ENCODE results near the gene TADA1. TPM values are rescaled to one million over a fixed set of nuclear protein-coding genes. Genes with fewer than 3 reads are reported as not detected.

TADA1 gene
- total and polyA plus RNA-seq, 11 donors, result 5.6 to 10.8 (median 9.3) TPM

- 81 to 87% (median 83%) methylated on average over 3 of the region's 3 CpGs for WGBS, 4 donors
- H3K27me3 ChIP-seq, result peaks cover 0 to 15% (median 2%) of the 10 kb centered on the region in 9 donors
These were observed 38.0 kb upstream of the TADA1 start for GRCh38 chr1:166914111-166914510.

DNA sequence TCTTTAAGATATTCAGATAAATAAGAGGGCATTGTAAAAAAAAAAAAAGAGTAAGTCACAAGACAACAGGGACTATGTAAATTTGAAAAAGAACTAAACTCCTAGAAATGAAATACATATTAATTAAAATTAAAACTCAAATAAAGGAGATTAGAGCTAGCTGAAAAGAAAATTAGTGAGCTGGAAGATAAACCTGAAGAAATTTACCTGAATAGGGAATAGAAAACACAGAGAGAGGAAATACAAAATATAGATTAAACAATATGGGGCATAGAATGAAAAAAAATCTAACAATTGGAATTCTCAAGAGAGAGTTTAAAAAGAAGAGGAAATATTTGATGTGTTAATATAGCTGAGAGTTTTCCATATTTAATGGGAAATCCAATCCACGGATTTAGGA lies 35.6 kb upstream of the TADA1 start:
- WGBS, 4 donors, result 82 to 88% (median 85%) methylated on average over 1 of the region's 1 CpG
- Histone ChIP-seq H3K27ac (no peak overlapping the region), H3K27me3 (peaks cover 0 to under 1% (median 0%) of the 10 kb centered on the region in 9 donors), H3K9me3 (peaks cover 0 to 13% (median 0%) of the 10 kb centered on the region in 12 donors), H3K4me3 (no peak overlapping the region), H3K4me1 (no peaks in the 10 kb centered on the region), H3K36me3 (no peaks in the 10 kb centered on the region)
- TF ChIP-seq CTCF (IDR thresholded peaks at IDR 0.05), result no peak
- TF ChIP-seq POLR2A (IDR thresholded peaks at IDR 0.05), result no peak
- intact Hi-C loops (cut with DNase I), result loop anchor here in 4 of 10 donors (2.0 kb wide), 3 partner anchors 27 to 147 kb away; no protein-coding TSS in a partner anchor
- DNase-seq (no peak), ATAC-seq (no peak)

More at GRCh38 chr1:166914111-166914510, 38.0 kb upstream of the TADA1 start:
- no peak for ATAC-seq
- peaks cover 0 to 13% (median 0%) of the 10 kb centered on the region in 12 donors for H3K9me3 ChIP-seq
- DNase-seq, result no peak
- peaks cover 0 to 8% (median 0%) of the 10 kb centered on the region in 12 donors for H3K4me1 ChIP-seq
- TF ChIP-seq POLR2A (IDR thresholded peaks at IDR 0.05) (no peak), CTCF (IDR thresholded peaks at IDR 0.05) (no peak)
- no peaks in the 10 kb centered on the region for H3K36me3 ChIP-seq
- H3K27ac ChIP-seq, result no peak overlapping the region
- intact Hi-C loops (cut with DNase I), result no loop called here
- no peak overlapping the region for H3K4me3 ChIP-seq

DNA sequence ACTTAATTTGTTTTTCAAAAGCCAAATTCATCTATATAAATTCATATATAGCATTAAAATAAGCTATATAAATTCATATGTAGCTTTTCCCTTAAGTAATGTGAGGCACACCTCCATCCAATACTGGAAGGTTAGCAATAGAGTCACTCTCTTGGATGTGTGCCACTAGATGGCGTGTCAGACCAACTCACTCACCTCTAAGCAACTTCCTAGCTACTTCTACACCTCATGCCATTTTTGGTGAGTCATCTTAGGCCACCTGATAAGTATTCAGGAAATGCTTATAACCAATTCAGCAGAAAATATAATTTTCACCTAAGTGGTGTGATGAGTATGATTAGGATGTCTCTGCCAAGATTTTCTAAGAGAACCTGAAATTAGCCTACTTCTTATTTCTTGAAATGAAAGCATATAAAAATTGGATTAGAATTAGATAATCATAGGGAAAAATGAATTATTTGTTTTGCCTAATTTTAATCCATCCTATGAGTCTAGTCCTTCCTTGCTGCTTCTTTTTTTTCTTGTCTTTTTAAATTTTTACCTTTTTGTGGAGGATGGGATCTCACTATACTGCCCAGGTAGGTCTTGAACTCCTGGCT lies 34.4 kb upstream of the TADA1 start:
- Histone ChIP-seq H3K9me3 (peaks cover 0 to 13% (median 0%) of the 10 kb centered on the region in 12 donors), H3K4me3 (no peak overlapping the region), H3K36me3 (no peaks in the 10 kb centered on the region), H3K27ac (no peak overlapping the region), H3K4me1 (no peaks in the 10 kb centered on the region), H3K27me3 (no peaks in the 10 kb centered on the region)
- intact Hi-C loops (cut with DNase I), result loop anchor here in 6 of 10 donors (1.0 to 2.0 kb wide), 5 partner anchors 26 to 149 kb away; no protein-coding TSS in a partner anchor
- ATAC-seq (peak; percentile 84 to 94 (median 92)), DNase-seq (peak in 4 of 5 donors; percentile 51 to 58 (median 56))
- TF ChIP-seq POLR2A (IDR thresholded peaks at IDR 0.05), result no peak
- TF ChIP-seq CTCF (IDR thresholded peaks at IDR 0.05), result peak; percentile 39 to 82 (median 68)
- WGBS, 4 donors, result 0 to 6% (median 2%) methylated on average over 1 of the region's 1 CpG

DNA sequence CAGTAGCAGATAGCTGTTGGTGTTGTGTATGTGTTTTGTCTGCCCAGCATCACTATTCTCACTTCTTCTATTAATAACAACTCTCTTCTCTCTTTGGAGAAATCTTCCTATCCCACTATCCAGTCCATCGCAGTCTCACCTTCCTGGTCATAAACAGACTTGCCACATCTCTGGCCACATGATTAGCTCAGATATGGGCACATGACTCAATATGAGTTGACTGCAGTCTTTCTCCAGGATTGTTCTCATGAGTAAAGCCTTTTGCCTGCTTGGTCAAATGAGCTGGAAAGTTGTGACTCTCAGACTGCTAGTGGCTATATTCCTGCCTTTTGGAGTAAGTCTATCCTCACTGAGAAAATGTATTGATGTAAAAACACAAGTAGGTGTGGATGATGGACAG lies 32.9 kb upstream of the TADA1 start:
- peaks cover 0 to 13% (median 0%) of the 10 kb centered on the region in 12 donors for H3K9me3 ChIP-seq
- no peaks in the 10 kb centered on the region for H3K36me3 ChIP-seq
- no peak for TF ChIP-seq POLR2A (IDR thresholded peaks at IDR 0.05)
- no peak for TF ChIP-seq CTCF (IDR thresholded peaks at IDR 0.05)
- H3K27ac ChIP-seq, result no peak overlapping the region
- DNase-seq (no peak), ATAC-seq (no peak)
- no peaks in the 10 kb centered on the region for H3K27me3 ChIP-seq
- no peaks in the 10 kb centered on the region for H3K4me1 ChIP-seq
- 67 to 91% (median 87%) methylated on average over 1 of the region's 1 CpG for WGBS, 4 donors
- intact Hi-C loops (cut with DNase I), result loop anchor here in 4 of 10 donors (2.0 to 10.0 kb wide), 3 partner anchors 148 to 296 kb away; no protein-coding TSS in a partner anchor
- H3K4me3 ChIP-seq, result no peak overlapping the region
